ENCODE results near the gene LAMB2.

- TF ChIP-seq CTCF (optimal IDR thresholded peaks at IDR 0.05 in 1 of 3, IDR thresholded peaks at IDR 0.05 in 1 of 3, conservative IDR thresholded peaks at IDR 0.05 in 1 of 3; ENCODE audit: extremely low read depth in 1 of 3, insufficient read depth in 2 of 3, low read length in 3 of 3) (no peak), EZH2 (IDR thresholded peaks at IDR 0.05; ENCODE audit: low read length) (no peak)
Observed at GRCh38 chr3:49153349-49153912, 20.6 kb upstream of the LAMB2 start.

All from keratinocyte (primary cell).